Lung microvascular endothelial cell (primary cell): ENCODE measurements around the gene TPT1. TPM values are rescaled to one million over a fixed set of nuclear protein-coding genes. Genes with fewer than 3 reads are reported as not detected.
A peak's percentile ranks its signal among the peaks of the same experiment; 100 is the strongest.
"Not testable (repeated sequence)": the region's sequence is repeated elsewhere in the genome, so short reads cannot be mapped to it uniquely, and the experiment has no call there.

Experiments
- DNase-seq, 2 donors: peaks; one replicate each; pipeline versions ENCODE4 v3.0.0 to v3.0.0-alpha.2; 2010; ENCODE audit warnings: low read depth in 2 of 2
- total RNA-seq: library from RNA; depleted of rRNA; stranded (reverse); fragments of >200 nt; gene quantifications from 2 replicates; pipeline ENCODE4 v1.2.1, GENCODE V29; 2014

TPT1 gene
- total RNA-seq, result 1,418 and 2,740 TPM in 2 replicates

DNA sequence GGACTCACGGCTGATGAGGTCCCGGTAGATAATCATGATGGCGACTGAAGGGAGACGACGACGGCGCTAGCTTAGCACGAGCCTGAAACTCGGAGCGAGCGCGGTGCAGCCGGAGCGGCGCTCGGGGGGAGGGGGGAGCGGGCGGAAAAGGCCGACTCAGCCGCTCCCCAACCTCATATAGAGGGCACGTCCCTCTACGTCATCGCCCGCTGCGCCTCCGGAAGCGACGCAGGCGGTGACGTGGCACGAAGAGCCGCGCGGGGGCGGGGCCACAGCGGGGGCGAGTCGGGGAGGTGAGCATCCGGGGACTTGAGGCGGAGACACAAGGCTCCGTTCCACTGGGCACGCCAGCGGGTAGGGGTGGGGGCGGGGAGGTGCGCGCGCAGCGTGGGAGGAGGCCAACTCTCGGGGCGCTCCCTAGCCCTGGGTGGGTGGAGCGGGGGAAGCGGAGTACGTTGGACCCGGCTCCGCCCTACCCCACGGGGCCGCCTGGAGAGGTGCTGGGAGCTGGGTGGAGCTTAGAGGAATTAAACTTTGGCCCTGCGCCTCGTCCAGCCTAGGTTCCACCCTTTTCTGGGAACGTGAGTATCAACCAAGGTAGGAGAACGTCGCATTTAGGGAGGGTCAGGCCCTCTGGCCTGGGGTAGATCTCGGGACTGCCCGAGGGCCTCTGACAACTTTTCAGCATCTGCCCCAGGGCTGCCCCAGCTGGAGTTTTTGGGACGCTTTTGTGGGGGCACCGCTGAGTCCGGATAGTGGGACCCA is at the start of gene TPT1:
Gene TPT1, minus strand, starts transcription at position 150 of the 765 bp plus-strand sequence. Its CDS starts 114 bp downstream, at position 36.
- DNase-seq, result peak; percentile 99

DNA sequence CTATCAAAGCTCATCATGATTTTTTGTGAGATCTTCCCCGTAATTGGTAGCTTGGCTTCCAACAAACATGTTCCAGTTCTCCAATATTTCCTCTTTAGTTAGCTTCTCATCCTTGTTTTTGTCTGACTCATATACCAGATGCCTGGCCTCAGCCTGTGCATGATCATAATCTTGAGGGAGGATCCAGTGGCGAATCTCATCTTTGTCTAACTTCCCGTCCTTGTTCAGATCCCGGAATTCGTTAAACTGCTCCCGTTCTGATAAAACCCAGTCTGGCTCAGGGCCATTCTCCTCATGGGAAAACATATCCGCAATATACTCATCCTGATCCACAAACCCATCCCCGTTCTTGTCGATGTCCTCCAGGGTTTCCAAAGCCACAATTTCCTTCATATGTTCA is 49.4 kb upstream of the TPT1 start:
- not testable (repeated sequence) for DNase-seq

DNA sequence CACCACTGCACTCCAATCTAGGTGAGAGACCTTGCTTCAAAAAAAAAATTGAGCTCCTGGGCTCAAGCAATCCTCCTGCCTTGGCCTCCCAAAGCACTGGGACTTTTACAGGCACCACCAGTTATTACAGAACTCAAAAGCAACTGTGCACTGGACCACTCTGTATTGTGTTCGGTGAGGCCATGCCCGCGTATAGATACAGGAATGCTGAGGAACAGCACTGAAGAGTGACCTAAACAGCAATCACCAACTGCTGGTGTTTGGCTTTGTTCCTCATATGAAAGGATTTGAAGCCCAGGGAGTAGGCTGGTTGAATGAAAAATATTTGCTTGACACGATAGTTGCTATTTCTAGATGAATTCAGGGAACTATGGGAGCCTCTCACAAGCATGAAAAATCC is 47.7 kb upstream of the TPT1 start:
- DNase-seq, result no peak

DNA sequence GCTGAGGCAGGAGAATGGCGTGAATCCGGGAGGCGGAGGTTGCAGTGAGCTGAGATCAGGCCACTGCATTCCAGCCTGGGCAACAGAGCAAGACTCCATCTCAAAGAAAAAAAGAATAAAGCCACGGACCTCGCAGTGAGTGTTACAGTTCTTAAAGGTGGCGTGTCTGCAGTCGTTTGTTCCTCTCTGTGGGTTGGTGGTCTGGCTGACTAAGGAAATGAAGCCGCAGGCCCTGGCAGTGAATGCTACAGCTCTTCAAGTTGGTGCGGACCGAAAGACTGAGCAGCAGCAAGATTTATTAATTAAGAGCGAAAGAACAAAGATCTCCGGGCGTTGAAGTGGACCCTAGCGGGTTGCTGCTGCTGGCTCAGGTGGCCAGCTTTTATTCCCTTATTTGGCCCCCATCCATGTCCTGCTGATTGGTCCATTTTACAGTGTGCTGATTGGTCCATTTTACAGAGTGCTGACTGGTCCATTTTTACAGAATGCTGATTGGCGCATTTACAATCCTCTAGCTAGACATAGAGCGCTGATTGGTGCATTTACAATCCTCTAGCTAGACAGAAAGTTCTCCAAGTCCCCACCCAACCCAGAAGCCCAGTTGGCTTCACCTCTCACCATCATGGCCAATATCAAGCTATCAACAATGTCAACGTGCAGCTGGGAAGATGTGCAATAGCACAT is 46.1 kb upstream of the TPT1 start:
- DNase-seq, result not testable (repeated sequence)

DNA sequence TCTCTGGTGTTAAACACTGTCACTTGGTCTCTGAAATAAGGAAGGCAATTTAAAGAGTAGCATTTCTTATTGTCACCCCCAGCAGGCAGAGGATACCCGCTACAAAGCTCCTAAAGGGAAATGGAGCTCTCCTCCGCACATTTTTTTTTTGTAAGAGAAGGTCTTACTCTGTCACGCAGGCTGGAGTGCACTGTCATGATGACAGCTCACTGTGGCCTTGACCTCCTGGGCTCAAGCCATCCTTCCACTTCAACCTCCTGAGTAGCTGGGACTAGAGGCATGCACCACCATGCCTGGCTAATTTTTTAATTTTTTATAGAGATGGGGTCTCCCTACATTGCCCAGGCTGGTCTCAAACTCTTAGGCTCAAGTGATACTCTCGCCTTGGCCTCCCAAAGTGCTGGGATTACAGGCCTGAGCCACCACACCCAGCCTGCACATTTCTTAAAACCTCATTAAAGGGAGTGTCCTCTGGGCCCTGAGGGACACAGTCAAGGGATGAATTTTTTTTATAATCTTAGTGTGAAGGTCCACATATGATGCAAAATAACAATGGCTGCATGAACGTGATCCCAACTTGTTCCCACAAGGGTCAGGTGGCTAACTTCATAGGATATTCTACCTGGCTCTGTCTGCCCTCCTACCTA is 45.0 kb upstream of the TPT1 start:
- no peak for DNase-seq

DNA sequence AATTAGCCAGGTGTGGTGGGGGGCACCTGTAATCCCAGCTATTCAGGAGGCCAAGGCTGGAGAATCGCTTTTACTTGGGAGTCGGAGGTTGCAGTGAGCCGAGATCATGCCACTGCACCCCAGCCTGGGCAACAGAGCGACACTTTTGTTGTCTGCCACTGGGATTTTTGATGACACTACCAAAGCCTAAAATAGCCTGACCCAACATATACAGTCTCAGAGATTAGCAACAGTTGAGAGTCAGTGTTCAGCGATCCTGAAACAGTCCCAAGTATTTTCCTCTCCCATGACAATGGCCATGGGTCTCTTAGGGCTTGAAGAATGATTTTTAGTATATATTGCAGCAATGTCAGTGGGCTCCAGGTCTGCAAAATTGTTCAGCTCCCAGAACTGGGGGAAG is 44.3 kb upstream of the TPT1 start:
- DNase-seq, result no peak

DNA sequence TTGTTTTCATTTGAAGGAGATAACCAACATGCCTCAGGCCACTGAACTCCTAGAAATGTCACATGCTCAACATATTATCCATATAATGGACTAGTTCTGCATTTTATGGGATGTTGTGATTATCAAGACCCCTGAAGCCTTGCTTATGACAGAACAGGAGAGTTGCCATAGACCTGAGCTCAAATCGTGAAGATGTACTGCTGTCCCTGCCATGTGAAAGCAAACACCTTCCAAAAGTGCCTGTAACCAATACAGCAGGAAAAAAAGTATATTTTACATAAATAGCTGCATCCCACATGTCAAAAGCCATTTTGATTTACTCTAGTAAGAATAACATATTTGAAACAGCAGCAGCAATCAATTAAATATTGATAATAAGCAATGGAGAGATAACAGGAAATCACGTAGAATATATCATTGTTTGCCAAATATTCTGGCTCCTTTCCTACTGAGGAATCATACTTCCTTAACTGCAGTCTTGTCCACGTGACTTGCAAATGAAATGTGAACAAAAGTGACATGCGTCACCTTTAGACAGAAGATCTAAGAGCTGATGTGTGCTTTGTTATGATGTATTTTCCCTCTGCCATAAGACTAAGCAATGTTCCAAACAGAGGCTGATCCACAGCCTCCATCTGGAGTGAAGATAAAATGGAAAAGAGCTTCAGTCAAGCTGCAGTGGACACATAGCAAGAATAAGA is 43.6 kb upstream of the TPT1 start:
- peak in 1 of 2 donors; percentile 49 for DNase-seq

DNA sequence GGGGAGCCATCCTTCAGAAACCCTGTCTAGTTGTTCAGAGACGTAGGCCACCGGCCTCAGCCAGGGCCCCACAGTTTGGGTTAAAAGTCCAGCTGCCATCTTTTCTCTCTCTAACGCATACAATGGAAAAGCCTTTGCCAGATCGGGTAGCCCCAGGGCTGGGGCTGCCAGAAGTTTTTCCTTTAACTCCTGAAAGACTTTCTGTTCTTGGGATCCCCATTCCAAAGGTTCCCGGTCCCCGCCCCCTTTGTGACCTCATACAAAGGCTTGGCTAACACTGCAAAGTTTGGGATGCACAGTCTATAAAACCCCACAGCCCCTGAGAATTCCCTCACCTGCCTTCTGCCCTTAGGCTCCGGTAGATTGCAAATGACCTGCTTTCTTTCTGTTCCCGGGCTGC is 41.8 kb upstream of the TPT1 start:
- DNase-seq, result not testable (repeated sequence)

DNA sequence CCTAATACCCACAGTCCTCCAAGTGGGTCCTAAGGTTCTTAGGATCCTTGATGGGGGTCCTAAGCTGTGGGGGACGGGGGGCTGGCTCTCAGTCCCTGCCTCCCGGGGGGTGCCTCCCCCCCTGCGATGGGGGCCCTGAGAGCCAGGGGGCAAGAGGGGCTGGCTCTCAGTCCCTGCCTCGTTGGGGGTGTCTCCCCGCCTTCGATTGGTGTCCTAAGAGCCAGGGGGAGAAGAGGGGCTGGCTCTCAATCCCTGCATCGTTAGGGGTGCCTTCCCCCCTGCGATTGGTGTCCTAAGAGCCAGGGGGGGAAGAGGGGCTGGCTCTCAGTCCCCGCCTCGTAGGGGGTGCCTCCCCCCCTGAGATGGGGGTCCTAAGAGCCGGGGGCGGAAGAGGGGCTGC is 40.2 kb upstream of the TPT1 start:
- DNase-seq, result no peak

DNA sequence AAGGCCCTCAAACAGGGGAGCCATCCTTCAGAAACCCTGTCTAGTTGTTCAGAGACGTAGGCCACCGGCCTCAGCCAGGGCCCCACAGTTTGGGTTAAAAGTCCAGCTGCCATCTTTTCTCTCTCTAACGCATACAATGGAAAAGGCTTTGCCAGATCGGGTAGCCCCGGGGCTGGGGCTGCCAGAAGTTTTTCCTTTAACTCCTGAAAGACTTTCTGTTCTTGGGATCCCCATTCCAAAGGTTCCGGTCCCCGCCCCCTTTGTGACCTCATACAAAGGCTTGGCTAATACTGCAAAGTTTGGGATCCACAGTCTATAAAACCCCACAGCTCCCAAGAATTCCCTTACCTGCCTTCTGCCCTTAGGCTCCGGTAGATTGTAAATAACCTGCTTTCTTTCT is 39.7 kb upstream of the TPT1 start:
- DNase-seq, result not testable (repeated sequence)

DNA sequence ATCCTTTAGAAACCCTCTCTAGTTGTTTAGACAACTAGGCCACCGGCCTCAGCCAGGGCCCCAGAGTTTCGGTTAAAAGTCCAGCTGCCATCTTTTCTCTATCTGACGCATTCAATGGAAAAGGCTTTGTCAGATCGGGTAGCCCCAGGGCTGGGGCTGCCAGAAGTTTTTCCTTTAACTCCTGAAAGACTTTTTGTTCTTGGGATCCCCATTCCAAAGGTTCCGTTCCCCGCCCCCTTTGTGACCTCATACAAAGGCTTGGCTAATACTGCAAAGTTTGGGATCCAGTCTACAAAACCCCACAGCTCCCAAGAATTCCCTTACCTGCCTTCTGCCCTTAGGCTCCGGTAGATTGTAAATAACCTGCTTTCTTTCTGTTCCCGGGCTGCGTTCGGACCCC is 38.5 kb upstream of the TPT1 start:
- DNase-seq, result not testable (repeated sequence)

DNA sequence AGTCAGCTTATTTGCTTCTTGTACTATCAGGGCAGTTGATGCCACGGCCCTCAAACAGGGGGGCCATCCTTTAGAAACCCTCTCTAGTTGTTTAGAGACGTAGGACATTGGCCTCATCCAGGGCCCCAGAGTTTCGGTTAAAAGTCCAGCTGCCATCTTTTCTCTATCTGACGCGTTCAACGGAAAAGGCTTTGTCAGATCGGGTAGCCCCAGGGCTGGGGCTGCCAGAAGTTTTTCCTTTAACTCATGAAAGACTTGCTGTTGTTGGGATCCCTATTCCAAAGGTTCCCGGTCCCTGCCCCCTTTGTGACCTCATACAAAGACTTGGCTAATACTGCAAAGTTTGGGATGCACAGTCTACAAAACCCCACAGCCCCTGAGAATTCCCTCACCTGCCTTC is 37.8 kb upstream of the TPT1 start:
- DNase-seq, result not testable (repeated sequence)

DNA sequence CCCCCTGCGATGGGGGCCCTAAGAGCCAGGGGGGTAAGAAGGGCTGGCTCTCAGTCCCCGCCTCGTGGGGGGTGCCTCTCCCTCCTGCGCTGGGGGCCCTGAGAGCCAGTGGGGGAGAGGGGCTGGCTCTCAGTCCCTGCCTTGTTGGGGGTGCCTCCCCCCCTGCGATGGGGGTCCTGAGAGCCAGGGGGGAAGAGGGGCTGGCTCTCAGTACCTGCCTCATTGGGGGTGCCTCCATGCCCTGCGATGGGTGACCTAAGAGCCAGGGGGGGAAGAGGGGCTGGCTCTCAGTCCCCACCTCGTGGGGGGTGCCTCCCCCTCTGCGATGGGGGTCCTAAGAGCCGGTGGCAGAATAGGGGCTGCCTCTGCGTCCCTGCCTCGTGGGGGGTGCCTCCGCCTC is 36.3 kb upstream of the TPT1 start:
- DNase-seq, result not testable (repeated sequence)

DNA sequence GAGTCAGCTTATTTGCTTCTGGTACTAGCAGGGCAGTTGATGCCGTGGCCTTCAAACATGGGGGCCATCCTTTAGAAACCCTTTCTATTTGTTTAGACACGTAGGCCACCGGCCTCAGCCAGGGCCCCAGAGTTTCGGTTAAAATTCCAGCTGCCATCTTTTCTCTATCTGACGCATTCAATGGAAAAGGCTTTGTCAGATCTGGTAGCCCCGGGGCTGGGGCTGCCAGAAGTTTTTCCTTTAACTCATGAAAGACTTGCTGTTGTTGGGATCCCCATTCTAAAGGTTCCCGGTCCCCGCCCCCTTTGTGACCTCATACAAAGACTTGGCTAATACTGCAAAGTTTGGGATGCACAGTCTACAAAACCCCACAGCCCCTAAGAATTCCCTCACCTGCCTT is 35.7 kb upstream of the TPT1 start:
- DNase-seq, result not testable (repeated sequence)

DNA sequence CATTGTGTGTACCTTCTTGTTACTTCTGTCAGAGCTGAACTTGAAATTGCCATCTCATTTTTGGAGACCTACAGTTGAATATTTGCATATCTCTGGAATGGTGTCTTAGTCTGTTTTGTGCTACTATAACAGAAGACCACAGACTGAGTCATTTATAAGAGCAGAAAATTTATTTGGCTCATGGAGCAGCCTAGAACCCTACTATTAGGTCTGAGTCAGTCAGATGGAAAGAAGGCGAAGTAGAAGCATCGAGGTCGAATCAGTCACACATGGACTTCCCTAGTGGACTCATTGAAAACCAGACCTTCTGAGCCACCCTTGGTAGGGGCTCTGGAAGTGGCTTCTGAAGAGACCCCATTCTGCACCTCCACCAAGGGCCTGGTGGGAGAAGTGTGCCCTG is 33.9 kb upstream of the TPT1 start:
- no peak for DNase-seq

DNA sequence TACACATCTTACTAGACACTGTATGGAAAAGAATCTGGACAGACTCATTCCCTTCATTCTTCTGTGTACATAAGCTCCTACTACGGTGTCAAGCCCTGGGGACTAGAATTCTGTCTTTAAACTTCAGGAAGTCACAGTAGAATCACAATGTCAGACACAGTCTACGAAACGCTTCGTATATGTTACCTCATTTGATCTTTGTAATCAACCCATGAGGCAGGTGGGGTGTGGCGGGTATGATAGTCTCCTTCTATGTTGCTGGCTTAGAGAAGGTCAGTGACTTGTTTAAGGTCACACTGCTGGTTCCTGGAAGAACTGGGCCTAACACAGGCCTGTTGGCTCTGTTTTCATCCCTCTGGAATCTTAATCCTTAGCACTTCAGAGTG is 32.2 kb upstream of the TPT1 start:
- no peak for DNase-seq

DNA sequence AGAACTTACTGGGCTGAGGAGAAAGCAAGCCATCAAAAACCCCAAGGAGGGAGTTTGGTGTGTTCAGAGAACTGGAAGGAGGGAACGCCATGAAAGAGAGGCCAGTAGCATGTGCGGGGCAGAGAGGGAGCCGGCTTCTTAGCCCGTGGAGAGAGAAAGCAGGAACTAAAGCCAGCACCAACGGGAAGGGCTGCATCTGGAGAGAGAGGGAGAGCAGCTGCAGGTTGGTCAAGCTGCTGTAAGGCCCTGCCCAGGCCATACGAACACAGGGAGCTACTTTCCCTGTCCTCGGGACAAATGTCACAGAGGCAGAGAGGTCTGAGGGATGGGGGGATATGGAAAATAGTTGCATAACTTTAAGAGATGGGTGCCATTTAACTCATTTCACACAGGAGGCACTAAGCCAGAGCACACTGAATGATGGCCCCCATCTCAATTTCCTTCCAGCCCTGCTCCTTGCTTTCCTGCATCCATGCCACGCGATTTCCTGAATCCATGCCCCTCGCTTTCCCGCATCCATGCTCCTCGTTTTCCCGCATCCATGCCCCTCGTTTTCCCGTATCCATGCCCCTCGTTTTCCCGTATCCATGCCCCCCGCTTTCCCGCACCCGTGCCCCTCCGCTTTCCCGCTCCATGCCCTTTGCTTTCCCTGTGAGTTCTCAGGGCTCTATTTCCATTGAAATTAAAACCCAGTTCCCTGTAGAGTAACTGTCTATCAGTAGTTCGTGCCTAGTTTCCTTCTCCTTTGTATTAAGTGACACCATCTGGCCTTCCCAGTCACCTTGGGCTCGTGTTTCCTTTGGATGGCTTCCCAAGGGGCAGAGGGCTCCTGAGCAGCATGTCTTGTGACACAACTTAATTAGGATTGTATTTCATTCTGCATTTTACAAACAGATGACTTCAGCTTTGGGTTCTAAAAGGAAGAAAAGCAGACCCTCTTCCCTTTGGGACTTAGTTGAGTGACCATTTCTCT is 31.5 kb upstream of the TPT1 start:
- DNase-seq, result peak in 1 of 2 donors; percentile 38

DNA sequence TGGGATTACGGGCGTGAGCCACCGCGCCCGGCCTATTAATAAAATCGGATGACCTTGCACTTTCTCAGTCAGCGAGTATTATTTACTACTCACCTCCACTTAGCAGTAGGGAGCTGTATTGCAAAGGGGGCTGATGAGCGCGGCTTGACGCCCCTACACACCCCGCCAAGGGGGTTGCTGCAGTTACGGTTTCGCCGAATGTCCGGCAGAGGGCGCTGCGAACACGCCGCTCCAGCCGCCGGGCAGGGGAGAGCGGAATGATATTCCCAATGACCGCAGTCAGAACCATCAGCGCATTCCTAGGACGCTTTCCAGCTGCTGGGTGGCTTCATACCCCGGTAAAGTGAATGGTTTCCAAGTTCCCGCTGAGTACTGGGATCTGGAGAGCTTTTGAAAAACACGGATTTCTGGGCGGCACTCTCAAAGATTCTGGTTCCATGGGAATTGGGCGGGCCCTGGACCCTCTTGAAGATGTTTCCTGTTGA is 30.0 kb upstream of the TPT1 start:
- peak; percentile 70 to 86 for DNase-seq

DNA sequence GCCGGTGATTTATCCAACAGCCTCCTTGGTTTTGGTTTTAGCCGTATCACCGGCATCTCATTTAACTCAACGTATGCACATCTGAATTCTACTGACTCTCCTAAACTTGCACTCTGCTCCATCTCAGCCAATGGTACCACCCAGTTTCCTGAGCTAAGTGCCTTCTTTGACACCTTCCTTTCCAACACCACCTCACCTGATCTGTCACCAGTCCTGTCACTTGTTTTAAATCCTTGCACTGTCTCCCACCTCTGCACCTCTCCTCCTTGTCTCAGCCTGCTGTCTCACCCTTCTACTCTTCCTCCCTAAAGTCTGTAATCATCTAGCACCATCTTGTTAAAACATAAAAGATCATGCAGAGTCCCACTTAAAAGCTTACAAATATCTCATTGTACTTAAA is 28.1 kb upstream of the TPT1 start:
- no peak for DNase-seq

DNA sequence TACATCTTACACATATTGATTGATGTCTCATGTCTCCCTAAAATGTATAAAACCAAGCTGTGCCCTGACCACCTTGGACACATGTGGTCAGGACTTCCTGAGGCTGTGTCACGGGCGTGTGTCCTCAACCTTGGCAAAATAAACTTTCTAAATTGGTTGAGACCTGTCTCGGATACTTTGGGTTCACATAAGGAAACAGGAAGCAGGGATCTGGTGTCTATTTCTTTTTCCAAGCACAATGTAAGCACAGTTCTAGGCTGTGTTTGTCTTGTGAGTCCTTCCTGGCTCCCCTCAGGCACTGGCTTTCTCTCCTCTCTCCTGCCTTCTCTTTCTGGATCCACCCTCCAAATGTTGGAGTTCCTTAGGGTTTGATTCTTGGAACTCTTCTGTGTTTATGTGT is 27.6 kb upstream of the TPT1 start:
- peak in 1 of 2 donors; percentile 14 for DNase-seq

DNA sequence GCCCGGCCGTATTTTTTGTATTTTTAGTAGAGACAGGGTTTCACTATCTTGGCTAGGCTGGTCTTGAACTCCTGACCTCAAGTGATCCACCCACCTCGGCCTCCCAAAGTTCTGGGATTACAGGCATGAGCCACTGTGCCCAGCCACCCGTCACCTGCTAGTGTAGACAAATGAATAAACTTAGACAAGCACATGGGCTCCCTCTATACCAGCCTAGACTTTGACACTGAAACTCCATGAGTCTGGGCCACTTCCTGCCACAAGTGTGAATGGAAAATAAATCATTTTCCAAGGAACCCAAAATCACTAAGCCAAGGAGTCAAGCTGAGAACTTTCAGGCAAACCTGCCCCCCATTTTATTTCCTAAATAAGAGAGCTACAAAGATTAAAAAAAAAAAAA is 27.0 kb upstream of the TPT1 start:
- DNase-seq, result no peak
